Fibroblast of lung (primary cell): Measurements from ENCODE around the gene EFNA5. TPM values are rescaled to one million over a fixed set of nuclear protein-coding genes. Genes with fewer than 3 reads are reported as not detected.

Experiments used
- DNase-seq, 2 donors: peaks; one replicate each; pipeline versions ENCODE4 v3.0.0 to v3.0.0-alpha.2; 2010; ENCODE audit warnings: low read depth in 2 of 2
- H2AFZ ChIP-seq: 2 replicates; pipeline ENCODE4 v1.5.1; 2012; ENCODE audit warnings: low read length, control low read depth, inconsistent platforms
- H3K27ac ChIP-seq: 2 replicates; pipeline ENCODE4 v1.5.1; 2011; ENCODE audit warnings: low read length, control low read depth; ENCODE audit not compliant: insufficient read depth
- H3K27me3 ChIP-seq: 2 replicates; pipeline ENCODE4 v1.5.1; 2011; ENCODE audit warnings: mild to moderate bottlenecking, low read length; ENCODE audit not compliant: control insufficient read depth, insufficient read depth
- H3K36me3 ChIP-seq: 2 replicates; pipeline ENCODE4 v1.5.1; 2011; ENCODE audit warnings: low read length; ENCODE audit not compliant: control insufficient read depth, insufficient read depth
- H3K4me1 ChIP-seq: 2 replicates; pipeline ENCODE4 v1.5.1; 2011; ENCODE audit warnings: low read length; ENCODE audit not compliant: control insufficient read depth, insufficient read depth; ENCODE audit errors: extremely low read depth
- H3K4me2 ChIP-seq: 2 replicates; pipeline ENCODE4 v1.5.1; 2011; ENCODE audit warnings: low read length, control low read depth; ENCODE audit not compliant: insufficient read depth; ENCODE audit errors: extremely low read depth
- H3K4me3 ChIP-seq, 4 experiments: fragments of 200-600 bp in 1 of 4; sonication (generic) in 1 of 4; replicated peaks in 1 of 4; 2 replicates each; pipeline ENCODE4 v1.5.1; 2011 to 2016; ENCODE audit warnings: low read length in 4 of 4, low read depth in 3 of 4, mild to moderate bottlenecking in 3 of 4, control low read depth in 2 of 4, inconsistent platforms in 1 of 4, mixed read lengths in 1 of 4; ENCODE audit not compliant: insufficient read depth in 1 of 4; ENCODE audit errors: control extremely low read depth in 1 of 4
- H3K79me2 ChIP-seq: 2 replicates; pipeline ENCODE4 v1.5.1; 2012; ENCODE audit warnings: mild to moderate bottlenecking, low read length, inconsistent platforms; ENCODE audit not compliant: control insufficient read depth, insufficient read depth
- H3K9ac ChIP-seq: 2 replicates; pipeline ENCODE4 v1.5.1; 2011; ENCODE audit warnings: mild to moderate bottlenecking, low read length, control low read depth; ENCODE audit not compliant: insufficient read depth
- H3K9me3 ChIP-seq: 2 replicates; pipeline ENCODE4 v1.5.1; 2012; ENCODE audit warnings: low read depth, low read length; ENCODE audit not compliant: control insufficient read depth, insufficient read depth
- H4K20me1 ChIP-seq: 2 replicates; pipeline ENCODE4 v1.5.1; 2011; ENCODE audit warnings: low read length; ENCODE audit not compliant: control insufficient read depth, insufficient read depth; ENCODE audit errors: extremely low read depth
- EZH2 ChIP-seq: IDR thresholded peaks from 2 replicates; pipeline ENCODE4 v1.5.1; 2012; ENCODE audit warnings: low read length, control low read depth, mild to moderate bottlenecking; ENCODE audit errors: missing control alignments
- polyA plus RNA-seq, 2 donors: library from polyadenylated mRNA; depleted of rRNA in 1 of 2; stranded (reverse) in 1 of 2; unstranded in 1 of 2; fragments of >200 nt; gene quantifications; 2 replicates each; pipeline ENCODE4 v1.2.1, GENCODE V29; 2011 to 2012; ENCODE audit warnings: missing spikeins in 1 of 2
- total RNA-seq: library from RNA; depleted of rRNA; stranded (reverse); fragments of >200 nt; gene quantifications from 2 replicates; pipeline ENCODE4 v1.2.1, GENCODE V29; 2014
- TF ChIP-seq, protein P1 (sequence below), 2 donors: IDR thresholded peaks in 1 of 2; conservative IDR thresholded peaks in 1 of 2; 1 replicate in 1 of 2; 2 replicates in 1 of 2; pipeline ENCODE4 v1.5.1; 2011 to 2012; ENCODE audit warnings: low read length in 2 of 2, control low read depth in 1 of 2, inconsistent platforms in 1 of 2, low read depth in 1 of 2, mild to moderate bottlenecking in 1 of 2

Gene EFNA5
- total and polyA plus RNA-seq, 2 donors (not counting 1 experiment from before 2014, with no cell fraction given) = 3.5 to 3.7 TPM

DNA sequence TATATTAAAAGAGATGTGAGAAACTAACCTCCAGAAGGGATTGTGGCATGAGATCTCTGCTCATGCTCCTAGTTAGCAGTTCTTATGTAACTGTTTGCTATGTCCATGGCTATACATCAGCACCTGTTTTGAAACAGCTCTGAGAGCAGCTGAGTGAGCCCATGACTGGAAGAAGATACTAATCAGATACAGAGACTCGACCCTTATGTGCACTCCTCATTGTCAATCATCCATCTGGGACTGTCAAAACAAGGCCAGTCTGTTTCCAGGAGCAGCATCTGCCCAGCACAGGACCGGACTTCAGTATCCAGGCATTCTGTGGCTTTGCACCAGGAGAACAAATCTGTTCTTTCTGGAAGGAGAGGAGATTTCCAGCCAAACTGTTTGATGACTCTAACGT lies 77.7 kb downstream of the EFNA5 start:
- Histone ChIP-seq H4K20me1 (no peaks in the 10 kb centered on the region), H3K9ac (no peak overlapping the region), H3K36me3 (no peaks in the 10 kb centered on the region), H2AFZ (no peak overlapping the region), H3K79me2 (no peaks in the 10 kb centered on the region), H3K27me3 (no peaks in the 10 kb centered on the region), H3K4me1 (no peaks in the 10 kb centered on the region), H3K4me2 (no peak overlapping the region), H3K27ac (no peak overlapping the region), H3K4me3 (no peak overlapping the region), H3K9me3 (no peaks in the 10 kb centered on the region)
- TF ChIP-seq, protein P1, sequence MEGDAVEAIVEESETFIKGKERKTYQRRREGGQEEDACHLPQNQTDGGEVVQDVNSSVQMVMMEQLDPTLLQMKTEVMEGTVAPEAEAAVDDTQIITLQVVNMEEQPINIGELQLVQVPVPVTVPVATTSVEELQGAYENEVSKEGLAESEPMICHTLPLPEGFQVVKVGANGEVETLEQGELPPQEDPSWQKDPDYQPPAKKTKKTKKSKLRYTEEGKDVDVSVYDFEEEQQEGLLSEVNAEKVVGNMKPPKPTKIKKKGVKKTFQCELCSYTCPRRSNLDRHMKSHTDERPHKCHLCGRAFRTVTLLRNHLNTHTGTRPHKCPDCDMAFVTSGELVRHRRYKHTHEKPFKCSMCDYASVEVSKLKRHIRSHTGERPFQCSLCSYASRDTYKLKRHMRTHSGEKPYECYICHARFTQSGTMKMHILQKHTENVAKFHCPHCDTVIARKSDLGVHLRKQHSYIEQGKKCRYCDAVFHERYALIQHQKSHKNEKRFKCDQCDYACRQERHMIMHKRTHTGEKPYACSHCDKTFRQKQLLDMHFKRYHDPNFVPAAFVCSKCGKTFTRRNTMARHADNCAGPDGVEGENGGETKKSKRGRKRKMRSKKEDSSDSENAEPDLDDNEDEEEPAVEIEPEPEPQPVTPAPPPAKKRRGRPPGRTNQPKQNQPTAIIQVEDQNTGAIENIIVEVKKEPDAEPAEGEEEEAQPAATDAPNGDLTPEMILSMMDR (conservative IDR thresholded peaks at IDR 0.05 in 1 of 2, IDR thresholded peaks at IDR 0.05 in 1 of 2; ENCODE audit: low read depth in 1 of 2, low read length in 2 of 2) = no peak
- TF ChIP-seq EZH2 = no peak
- DNase-seq = no peak

DNA sequence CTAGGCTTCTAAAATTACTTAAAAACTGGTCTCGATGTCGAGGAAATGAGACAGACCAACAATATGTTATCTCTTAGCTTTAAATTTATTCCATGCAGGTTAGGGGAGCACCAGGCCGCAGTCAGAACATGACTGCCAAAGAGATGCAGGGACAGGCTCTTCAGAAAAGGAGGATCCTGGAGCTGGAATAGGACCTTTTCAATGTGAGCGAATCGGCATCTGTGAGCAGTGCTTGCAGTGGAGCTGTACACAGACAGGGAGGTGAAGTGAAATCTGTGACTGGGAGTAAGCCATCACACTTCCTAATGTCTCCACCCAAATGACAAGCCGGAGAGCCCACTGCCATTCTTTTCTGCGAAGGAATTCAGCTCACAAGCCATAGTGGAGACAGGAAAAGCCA lies 78.2 kb downstream of the EFNA5 start:
- H3K27me3 ChIP-seq = no peaks in the 10 kb centered on the region
- H3K9me3 ChIP-seq = no peaks in the 10 kb centered on the region
- H4K20me1 ChIP-seq = no peaks in the 10 kb centered on the region
- DNase-seq = no peak
- H3K4me3 ChIP-seq = no peak overlapping the region
- no peaks in the 10 kb centered on the region for H3K4me1 ChIP-seq
- no peak overlapping the region for H3K4me2 ChIP-seq
- TF ChIP-seq, protein P1 (conservative IDR thresholded peaks at IDR 0.05 in 1 of 2, IDR thresholded peaks at IDR 0.05 in 1 of 2; ENCODE audit: low read depth in 1 of 2, low read length in 2 of 2) = no peak
- no peak for TF ChIP-seq EZH2
- H3K79me2 ChIP-seq = no peaks in the 10 kb centered on the region
- H3K9ac ChIP-seq = no peak overlapping the region
- H3K36me3 ChIP-seq = no peaks in the 10 kb centered on the region
- no peak overlapping the region for H3K27ac ChIP-seq
- H2AFZ ChIP-seq = no peak overlapping the region

DNA sequence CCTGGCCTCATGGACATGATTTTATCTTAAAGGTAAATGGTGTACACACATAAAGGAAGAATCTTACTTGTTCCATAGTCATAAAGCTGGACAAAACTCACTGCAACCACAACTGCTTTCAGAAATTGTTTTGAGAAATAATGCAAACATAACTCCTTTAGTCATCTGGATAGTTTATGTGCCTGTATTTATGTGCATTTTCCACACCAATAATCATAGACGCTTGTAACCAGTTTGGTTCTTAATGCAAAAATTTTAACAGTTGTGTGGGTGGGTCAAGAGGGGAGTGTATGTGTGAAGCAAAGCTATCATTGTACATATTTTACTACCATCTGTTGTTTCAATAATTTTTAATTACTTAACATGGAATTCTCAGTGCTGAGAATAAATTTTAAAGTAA lies 80.1 kb downstream of the EFNA5 start:
- H2AFZ ChIP-seq = no peak overlapping the region
- H3K36me3 ChIP-seq = no peaks in the 10 kb centered on the region
- no peaks in the 10 kb centered on the region for H3K4me1 ChIP-seq
- H3K79me2 ChIP-seq = no peaks in the 10 kb centered on the region
- no peak overlapping the region for H3K4me3 ChIP-seq
- no peaks in the 10 kb centered on the region for H3K9me3 ChIP-seq
- no peaks in the 10 kb centered on the region for H4K20me1 ChIP-seq
- DNase-seq = no peak
- no peaks in the 10 kb centered on the region for H3K27me3 ChIP-seq
- H3K9ac ChIP-seq = no peak overlapping the region
- no peak overlapping the region for H3K4me2 ChIP-seq
- no peak overlapping the region for H3K27ac ChIP-seq
- TF ChIP-seq, protein P1 (conservative IDR thresholded peaks at IDR 0.05 in 1 of 2, IDR thresholded peaks at IDR 0.05 in 1 of 2; ENCODE audit: low read depth in 1 of 2, low read length in 2 of 2) = no peak
- no peak for TF ChIP-seq EZH2
